HepG2 (cell line): ENCODE results near the gene GDA.

Experiments used
- ZNF569 ChIP-seq: sonication (generic); formaldehyde crosslinking; IDR thresholded peaks from 2 replicates; pipeline ENCODE4 v1.5.0; 2020; ENCODE audit warnings: mild to moderate bottlenecking, missing genetic modification reagents, moderate library complexity, borderline replicate concordance
- TF ChIP-seq, protein P1 (sequence below): sonication (generic); formaldehyde crosslinking; IDR thresholded peaks from 2 replicates; pipeline ENCODE4 v1.4.0; 2020; ENCODE audit warnings: missing genetic modification reagents, low read depth, mild to moderate bottlenecking, borderline replicate concordance
- TF ChIP-seq, protein P2 (sequence below): sonication (generic); formaldehyde crosslinking; IDR thresholded peaks from 2 replicates; pipeline ENCODE4 v1.5.0; 2020; ENCODE audit warnings: mild to moderate bottlenecking, missing genetic modification reagents, moderate library complexity

DNA sequence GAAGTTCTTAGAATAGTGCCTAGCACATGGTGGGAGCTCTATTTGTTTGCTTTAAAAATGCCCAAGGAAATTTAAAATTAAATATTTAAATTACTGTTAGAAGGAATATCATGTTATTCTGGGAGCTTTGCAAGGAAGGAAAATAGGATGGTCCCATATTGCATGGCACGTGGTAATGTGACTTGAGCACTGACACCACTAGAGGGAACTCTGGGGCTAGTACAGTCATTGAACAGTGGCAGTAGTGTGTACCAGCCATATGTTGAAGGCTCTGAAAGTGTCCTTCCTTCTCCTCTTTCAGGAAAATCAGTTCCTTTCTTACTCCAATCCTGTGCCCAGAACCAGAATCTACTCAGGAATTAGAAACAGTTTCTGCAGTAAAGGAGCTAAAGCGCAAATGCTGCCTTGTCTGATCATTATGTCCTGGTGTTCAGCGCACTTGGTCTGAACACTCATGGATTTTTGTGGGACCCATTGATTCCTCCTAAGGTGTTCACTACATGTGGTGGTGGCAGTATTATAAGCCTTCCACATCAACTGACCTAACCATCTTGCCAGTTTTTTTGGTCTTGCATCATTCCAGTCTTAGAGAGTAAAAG lies 54.1 kb downstream of the GDA start:
- TF ChIP-seq, protein P1, sequence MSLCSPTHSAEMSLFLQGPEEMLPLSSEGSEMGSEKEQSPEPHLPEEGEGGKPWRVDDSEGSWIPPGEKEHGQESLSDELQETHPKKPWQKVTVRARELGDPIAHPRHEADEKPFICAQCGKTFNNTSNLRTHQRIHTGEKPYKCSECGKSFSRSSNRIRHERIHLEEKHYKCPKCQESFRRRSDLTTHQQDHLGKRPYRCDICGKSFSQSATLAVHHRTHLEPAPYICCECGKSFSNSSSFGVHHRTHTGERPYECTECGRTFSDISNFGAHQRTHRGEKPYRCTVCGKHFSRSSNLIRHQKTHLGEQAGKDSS, result no peak
- TF ChIP-seq, protein P2, sequence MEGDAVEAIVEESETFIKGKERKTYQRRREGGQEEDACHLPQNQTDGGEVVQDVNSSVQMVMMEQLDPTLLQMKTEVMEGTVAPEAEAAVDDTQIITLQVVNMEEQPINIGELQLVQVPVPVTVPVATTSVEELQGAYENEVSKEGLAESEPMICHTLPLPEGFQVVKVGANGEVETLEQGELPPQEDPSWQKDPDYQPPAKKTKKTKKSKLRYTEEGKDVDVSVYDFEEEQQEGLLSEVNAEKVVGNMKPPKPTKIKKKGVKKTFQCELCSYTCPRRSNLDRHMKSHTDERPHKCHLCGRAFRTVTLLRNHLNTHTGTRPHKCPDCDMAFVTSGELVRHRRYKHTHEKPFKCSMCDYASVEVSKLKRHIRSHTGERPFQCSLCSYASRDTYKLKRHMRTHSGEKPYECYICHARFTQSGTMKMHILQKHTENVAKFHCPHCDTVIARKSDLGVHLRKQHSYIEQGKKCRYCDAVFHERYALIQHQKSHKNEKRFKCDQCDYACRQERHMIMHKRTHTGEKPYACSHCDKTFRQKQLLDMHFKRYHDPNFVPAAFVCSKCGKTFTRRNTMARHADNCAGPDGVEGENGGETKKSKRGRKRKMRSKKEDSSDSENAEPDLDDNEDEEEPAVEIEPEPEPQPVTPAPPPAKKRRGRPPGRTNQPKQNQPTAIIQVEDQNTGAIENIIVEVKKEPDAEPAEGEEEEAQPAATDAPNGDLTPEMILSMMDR (CRISPR knock-in tag), result peak; percentile 79
- no peak for TF ChIP-seq ZNF569
